GM23338 (cell line): ENCODE results near the gene PIK3AP1. TPM values are rescaled to one million over a fixed set of nuclear protein-coding genes. Genes with fewer than 3 reads are reported as not detected.

Source experiments
- ATAC-seq: fragments of 200-7000 bp; cut with Tn5 transposase; 3 replicates; pipeline ENCODE4 v1.9.1; 2020
- DNase-seq: peaks from one replicate; pipeline ENCODE4 v3.0.0-alpha.2; 2015; ENCODE audit warnings: low spot score
- H2AFZ ChIP-seq: fragments of 200-600 bp; sonication (generic); 2 replicates; pipeline ENCODE4 v1.8.0; 2016; ENCODE audit warnings: antibody characterized with exemption, mild to moderate bottlenecking, moderate library complexity
- H3F3A ChIP-seq: fragments of 200-600 bp; sonication (generic); replicated peaks from 2 replicates; pipeline ENCODE4 v1.8.0; 2017; ENCODE audit warnings: antibody characterized with exemption, mixed run types, low read depth
- H3K27ac ChIP-seq: fragments of 200-600 bp; sonication (generic); 2 replicates; pipeline ENCODE4 v1.6.1; 2016; ENCODE audit warnings: low read depth
- H3K27me3 ChIP-seq: fragments of 200-600 bp; sonication (generic); 2 replicates; pipeline ENCODE4 v1.8.0; 2016; ENCODE audit warnings: mild to moderate bottlenecking, mixed run types, moderate library complexity; ENCODE audit not compliant: insufficient read depth
- H3K36me3 ChIP-seq: fragments of 200-600 bp; sonication (generic); 2 replicates; pipeline ENCODE4 v1.8.0; 2016; ENCODE audit warnings: mild to moderate bottlenecking; ENCODE audit not compliant: insufficient read depth
- H3K4me1 ChIP-seq: fragments of 200-600 bp; sonication (generic); 2 replicates; pipeline ENCODE4 v1.8.0; 2016; ENCODE audit warnings: mild to moderate bottlenecking, moderate library complexity; ENCODE audit not compliant: insufficient read depth
- H3K4me2 ChIP-seq: fragments of 200-600 bp; sonication (generic); 2 replicates; pipeline ENCODE4 v1.7.1; 2017; ENCODE audit warnings: mixed run types
- H3K4me3 ChIP-seq: fragments of 200-600 bp; sonication (generic); 2 replicates; pipeline ENCODE4 v1.6.1; 2016; ENCODE audit warnings: mixed run types
- H3K79me2 ChIP-seq: fragments of 200-600 bp; sonication (generic); replicated peaks from 2 replicates; pipeline ENCODE4 v1.8.0; 2017; ENCODE audit warnings: mild to moderate bottlenecking; ENCODE audit not compliant: insufficient read depth
- H3K9me2 ChIP-seq: fragments of 200-600 bp; sonication (generic); 2 replicates; pipeline ENCODE4 v1.8.0; 2017; ENCODE audit not compliant: insufficient read depth
- H4K20me1 ChIP-seq: fragments of 200-600 bp; sonication (generic); replicated peaks from 2 replicates; pipeline ENCODE4 v1.8.0; 2017; ENCODE audit warnings: mild to moderate bottlenecking; ENCODE audit not compliant: insufficient read depth
- H3K27ac Mint-ChIP-seq: 2 replicates; pipeline ENCODE4 v1.8.0; 2020; ENCODE audit warnings: inconsistent platforms, mild to moderate bottlenecking, moderate library complexity, mixed read lengths
- H3K27me3 Mint-ChIP-seq: 3 replicates; pipeline ENCODE4 v1.8.0; 2022; ENCODE audit warnings: low read depth, mild to moderate bottlenecking, moderate library complexity, mixed read lengths, inconsistent platforms; ENCODE audit not compliant: insufficient read depth, poor library complexity
- H3K36me3 Mint-ChIP-seq: 3 replicates; pipeline ENCODE4 v1.8.0; 2021; ENCODE audit warnings: low read depth, mild to moderate bottlenecking, inconsistent platforms, moderate library complexity, mixed read lengths
- H3K4me1 Mint-ChIP-seq: 3 replicates; pipeline ENCODE4 v1.8.0; 2020; ENCODE audit warnings: mild to moderate bottlenecking, inconsistent platforms, mixed read lengths
- H3K4me3 Mint-ChIP-seq: 3 replicates; pipeline ENCODE4 v1.8.0; 2021; ENCODE audit warnings: moderate library complexity, mild to moderate bottlenecking, inconsistent platforms, mixed read lengths
- H3K9me3 Mint-ChIP-seq: 3 replicates; pipeline ENCODE4 v1.8.0; 2020; ENCODE audit warnings: moderate library complexity, mild to moderate bottlenecking, inconsistent platforms, mixed read lengths
- CREB1 ChIP-seq: fragments of 250-450 bp; sonication (Bioruptor Pico); IDR thresholded peaks from 2 replicates; pipeline ENCODE4 v1.5.0; 2020; ENCODE audit warnings: low read depth, mild to moderate bottlenecking, moderate library complexity
- JUNB ChIP-seq: IDR thresholded peaks from one replicate; pipeline ENCODE4 v1.6.1; 2016; ENCODE audit warnings: antibody characterized with exemption; ENCODE audit not compliant: unreplicated experiment
- NANOG ChIP-seq: IDR thresholded peaks from 2 replicates; pipeline ENCODE4 v1.6.1; 2016; ENCODE audit warnings: antibody characterized with exemption, borderline replicate concordance
- polyA plus RNA-seq: library from polyadenylated mRNA; unstranded; fragments of >200 nt; fragmentation: Nextera tagmentation; extraction: Ambion mirVana; gene quantifications from 2 replicates; pipeline ENCODE4 v1.2.1, GENCODE V29; 2016
- total RNA-seq: library from RNA; depleted of rRNA; stranded (reverse); fragments of >200 nt; shearing (Covaris generic); gene quantifications from 2 replicates; pipeline ENCODE4 v1.2.3, GENCODE V29; 2014
- TF ChIP-seq, protein P1 (sequence below): fragments of 250-450 bp; sonication (Bioruptor Pico); IDR thresholded peaks from 2 replicates; pipeline ENCODE4 v1.5.0; 2020; ENCODE audit warnings: mild to moderate bottlenecking, moderate library complexity
- TF ChIP-seq, protein P2 (sequence below): IDR thresholded peaks from 2 replicates; pipeline ENCODE4 v1.6.1; 2016; ENCODE audit warnings: antibody characterized with exemption

PIK3AP1 gene
- total and polyA plus RNA-seq, 2 experiments from 2014 or later: 0.65 to 2.3 TPM

DNA sequence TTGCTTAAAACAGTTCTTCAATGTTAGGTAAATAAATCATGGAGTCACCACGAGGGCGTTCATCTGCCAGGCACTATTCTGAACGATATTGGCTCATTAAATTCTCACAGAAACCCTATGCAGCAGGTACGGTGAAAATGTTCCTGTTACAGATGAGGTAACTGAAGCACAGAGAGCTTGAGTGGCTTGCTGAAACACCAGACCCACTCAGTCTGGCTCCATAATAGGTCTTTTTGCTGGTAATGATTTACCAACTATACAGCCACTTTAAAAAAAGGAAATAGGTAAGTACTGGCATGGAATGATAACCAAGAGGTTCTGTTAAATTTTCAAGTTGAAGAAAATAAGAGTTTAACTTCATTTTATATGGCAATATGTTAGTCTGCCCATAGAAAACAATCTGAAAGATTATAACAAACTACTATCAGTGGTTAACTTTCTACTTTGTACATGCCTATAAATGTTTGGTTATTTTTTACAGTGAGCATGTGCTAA, 132.2 kb downstream of the PIK3AP1 start:
- H3F3A ChIP-seq: peaks cover 4% of the 10 kb centered on the region; the same call in 1 of the 2 replicates
- no peak overlapping the region for H3K4me3 Mint-ChIP-seq
- no peak for ATAC-seq
- H2AFZ ChIP-seq: no peak overlapping the region
- no peaks in the 10 kb centered on the region for H3K27me3 ChIP-seq
- peak overlapping the region; percentile 92 for H3K4me3 ChIP-seq
- DNase-seq: no peak
- H4K20me1 ChIP-seq: peaks cover 13% of the 10 kb centered on the region
- peak overlapping the region; percentile 96 for H3K4me2 ChIP-seq
- H3K4me1 Mint-ChIP-seq: peaks cover 13% of the 10 kb centered on the region
- H3K9me3 Mint-ChIP-seq: no peaks in the 10 kb centered on the region
- H3K36me3 Mint-ChIP-seq: peaks cover 3% of the 10 kb centered on the region; the same call in 1 of the 3 replicates
- H3K9me2 ChIP-seq: no peaks in the 10 kb centered on the region
- peaks cover 32% of the 10 kb centered on the region for H3K79me2 ChIP-seq
- no peaks in the 10 kb centered on the region for H3K36me3 ChIP-seq
- H3K27ac Mint-ChIP-seq: no peak overlapping the region
- H3K27ac ChIP-seq: no peak overlapping the region
- H3K4me1 ChIP-seq: peaks cover 20% of the 10 kb centered on the region
- no peak for TF ChIP-seq JUNB
- TF ChIP-seq, protein P1, sequence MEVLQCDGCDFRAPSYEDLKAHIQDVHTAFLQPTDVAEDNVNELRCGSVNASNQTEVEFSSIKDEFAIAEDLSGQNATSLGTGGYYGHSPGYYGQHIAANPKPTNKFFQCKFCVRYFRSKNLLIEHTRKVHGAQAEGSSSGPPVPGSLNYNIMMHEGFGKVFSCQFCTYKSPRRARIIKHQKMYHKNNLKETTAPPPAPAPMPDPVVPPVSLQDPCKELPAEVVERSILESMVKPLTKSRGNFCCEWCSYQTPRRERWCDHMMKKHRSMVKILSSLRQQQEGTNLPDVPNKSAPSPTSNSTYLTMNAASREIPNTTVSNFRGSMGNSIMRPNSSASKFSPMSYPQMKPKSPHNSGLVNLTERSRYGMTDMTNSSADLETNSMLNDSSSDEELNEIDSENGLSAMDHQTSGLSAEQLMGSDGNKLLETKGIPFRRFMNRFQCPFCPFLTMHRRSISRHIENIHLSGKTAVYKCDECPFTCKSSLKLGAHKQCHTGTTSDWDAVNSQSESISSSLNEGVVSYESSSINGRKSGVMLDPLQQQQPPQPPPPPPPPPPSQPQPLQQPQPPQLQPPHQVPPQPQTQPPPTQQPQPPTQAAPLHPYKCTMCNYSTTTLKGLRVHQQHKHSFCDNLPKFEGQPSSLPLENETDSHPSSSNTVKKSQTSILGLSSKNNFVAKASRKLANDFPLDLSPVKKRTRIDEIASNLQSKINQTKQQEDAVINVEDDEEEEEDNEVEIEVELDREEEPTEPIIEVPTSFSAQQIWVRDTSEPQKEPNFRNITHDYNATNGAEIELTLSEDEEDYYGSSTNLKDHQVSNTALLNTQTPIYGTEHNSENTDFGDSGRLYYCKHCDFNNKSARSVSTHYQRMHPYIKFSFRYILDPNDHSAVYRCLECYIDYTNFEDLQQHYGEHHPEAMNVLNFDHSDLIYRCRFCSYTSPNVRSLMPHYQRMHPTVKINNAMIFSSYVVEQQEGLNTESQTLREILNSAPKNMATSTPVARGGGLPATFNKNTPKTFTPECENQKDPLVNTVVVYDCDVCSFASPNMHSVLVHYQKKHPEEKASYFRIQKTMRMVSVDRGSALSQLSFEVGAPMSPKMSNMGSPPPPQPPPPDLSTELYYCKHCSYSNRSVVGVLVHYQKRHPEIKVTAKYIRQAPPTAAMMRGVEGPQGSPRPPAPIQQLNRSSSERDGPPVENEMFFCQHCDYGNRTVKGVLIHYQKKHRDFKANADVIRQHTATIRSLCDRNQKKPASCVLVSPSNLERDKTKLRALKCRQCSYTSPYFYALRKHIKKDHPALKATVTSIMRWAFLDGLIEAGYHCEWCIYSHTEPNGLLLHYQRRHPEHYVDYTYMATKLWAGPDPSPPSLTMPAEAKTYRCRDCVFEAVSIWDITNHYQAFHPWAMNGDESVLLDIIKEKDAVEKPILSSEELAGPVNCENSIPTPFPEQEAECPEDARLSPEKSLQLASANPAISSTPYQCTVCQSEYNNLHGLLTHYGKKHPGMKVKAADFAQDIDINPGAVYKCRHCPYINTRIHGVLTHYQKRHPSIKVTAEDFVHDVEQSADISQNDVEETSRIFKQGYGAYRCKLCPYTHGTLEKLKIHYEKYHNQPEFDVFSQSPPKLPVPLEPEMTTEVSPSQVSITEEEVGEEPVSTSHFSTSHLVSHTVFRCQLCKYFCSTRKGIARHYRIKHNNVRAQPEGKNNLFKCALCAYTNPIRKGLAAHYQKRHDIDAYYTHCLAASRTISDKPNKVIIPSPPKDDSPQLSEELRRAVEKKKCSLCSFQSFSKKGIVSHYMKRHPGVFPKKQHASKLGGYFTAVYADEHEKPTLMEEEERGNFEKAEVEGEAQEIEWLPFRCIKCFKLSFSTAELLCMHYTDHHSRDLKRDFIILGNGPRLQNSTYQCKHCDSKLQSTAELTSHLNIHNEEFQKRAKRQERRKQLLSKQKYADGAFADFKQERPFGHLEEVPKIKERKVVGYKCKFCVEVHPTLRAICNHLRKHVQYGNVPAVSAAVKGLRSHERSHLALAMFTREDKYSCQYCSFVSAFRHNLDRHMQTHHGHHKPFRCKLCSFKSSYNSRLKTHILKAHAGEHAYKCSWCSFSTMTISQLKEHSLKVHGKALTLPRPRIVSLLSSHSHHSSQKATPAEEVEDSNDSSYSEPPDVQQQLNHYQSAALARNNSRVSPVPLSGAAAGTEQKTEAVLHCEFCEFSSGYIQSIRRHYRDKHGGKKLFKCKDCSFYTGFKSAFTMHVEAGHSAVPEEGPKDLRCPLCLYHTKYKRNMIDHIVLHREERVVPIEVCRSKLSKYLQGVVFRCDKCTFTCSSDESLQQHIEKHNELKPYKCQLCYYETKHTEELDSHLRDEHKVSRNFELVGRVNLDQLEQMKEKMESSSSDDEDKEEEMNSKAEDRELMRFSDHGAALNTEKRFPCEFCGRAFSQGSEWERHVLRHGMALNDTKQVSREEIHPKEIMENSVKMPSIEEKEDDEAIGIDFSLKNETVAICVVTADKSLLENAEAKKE (CRISPR knock-in tag): no peak
- no peak for TF ChIP-seq NANOG
- H3K27me3 Mint-ChIP-seq: peaks cover 2% of the 10 kb centered on the region

DNA sequence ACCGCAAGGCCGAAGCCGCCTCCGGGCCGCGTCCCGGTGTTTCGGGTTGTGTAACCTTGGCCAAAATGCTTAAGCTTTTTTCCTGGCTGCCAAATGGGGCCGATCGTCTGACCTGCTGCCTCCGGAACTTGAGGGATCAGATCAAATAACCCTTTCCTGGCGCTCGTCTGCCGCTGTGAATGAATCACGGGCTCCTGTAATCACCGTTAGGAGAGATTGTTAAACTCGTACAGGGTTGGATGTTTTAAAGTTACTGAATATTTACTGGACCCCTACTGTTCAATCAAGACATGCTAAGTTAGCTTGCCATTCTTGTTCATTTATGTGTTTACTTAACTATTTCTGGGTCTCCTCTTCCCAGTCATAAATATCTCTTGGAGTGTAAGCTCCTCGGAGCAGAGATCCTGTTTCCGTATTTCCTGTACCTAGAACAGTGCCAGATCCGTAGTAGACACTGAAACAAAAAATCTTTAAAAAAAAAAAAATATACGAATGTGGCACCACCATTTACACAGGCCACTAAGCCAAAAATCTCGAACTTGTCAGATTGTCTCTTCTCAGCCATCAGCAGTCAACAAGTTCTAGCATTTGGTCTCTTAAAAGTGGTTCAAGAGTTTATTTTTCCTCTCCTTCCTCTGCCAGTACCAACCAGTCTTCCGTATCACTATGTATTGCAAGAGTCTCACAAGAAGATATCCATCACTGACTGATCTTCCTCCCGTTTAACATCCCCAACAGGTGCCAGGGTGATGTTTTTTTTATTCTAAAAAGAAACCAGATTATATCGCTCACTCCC, 132.9 kb downstream of the PIK3AP1 start:
- Mint-ChIP-seq H3K36me3 (peaks cover 3% of the 10 kb centered on the region; the same call in 1 of the 3 replicates), H3K27ac (peak overlapping the region; percentile 98; the same call in 1 of the 2 replicates), H3K4me1 (peaks cover 13% of the 10 kb centered on the region), H3K27me3 (peaks cover 2% of the 10 kb centered on the region), H3K9me3 (no peaks in the 10 kb centered on the region), H3K4me3 (no peak overlapping the region)
- H2AFZ ChIP-seq: peak overlapping the region; percentile 39
- H3K4me3 ChIP-seq: peak overlapping the region; percentile 92
- peaks cover 39% of the 10 kb centered on the region for H3K79me2 ChIP-seq
- H3K9me2 ChIP-seq: no peaks in the 10 kb centered on the region
- ATAC-seq (peak; percentile 27; the same call in 2 of the 3 replicates), DNase-seq (peak; percentile 76)
- TF ChIP-seq, protein P2, sequence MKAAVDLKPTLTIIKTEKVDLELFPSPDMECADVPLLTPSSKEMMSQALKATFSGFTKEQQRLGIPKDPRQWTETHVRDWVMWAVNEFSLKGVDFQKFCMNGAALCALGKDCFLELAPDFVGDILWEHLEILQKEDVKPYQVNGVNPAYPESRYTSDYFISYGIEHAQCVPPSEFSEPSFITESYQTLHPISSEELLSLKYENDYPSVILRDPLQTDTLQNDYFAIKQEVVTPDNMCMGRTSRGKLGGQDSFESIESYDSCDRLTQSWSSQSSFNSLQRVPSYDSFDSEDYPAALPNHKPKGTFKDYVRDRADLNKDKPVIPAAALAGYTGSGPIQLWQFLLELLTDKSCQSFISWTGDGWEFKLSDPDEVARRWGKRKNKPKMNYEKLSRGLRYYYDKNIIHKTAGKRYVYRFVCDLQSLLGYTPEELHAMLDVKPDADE: no peak
- TF ChIP-seq CREB1 (CRISPR knock-in tag): no peak
- no peaks in the 10 kb centered on the region for H3K36me3 ChIP-seq
- H4K20me1 ChIP-seq: peaks cover 19% of the 10 kb centered on the region
- H3F3A ChIP-seq: peaks cover 4% of the 10 kb centered on the region; the same call in 1 of the 2 replicates
- peak overlapping the region; percentile 68 for H3K27ac ChIP-seq
- peak overlapping the region; percentile 96 for H3K4me2 ChIP-seq
- H3K27me3 ChIP-seq: no peaks in the 10 kb centered on the region
- peaks cover 27% of the 10 kb centered on the region for H3K4me1 ChIP-seq
